GDM1 (cell line): Measurements from ENCODE around the gene EPHA10.
A peak's percentile ranks its signal among the peaks of the same experiment; 100 is the strongest.
"Not testable (repeated sequence)": the region's sequence is repeated elsewhere in the genome, so short reads cannot be mapped to it uniquely, and the experiment has no call there.

Experiments used
- DNase-seq: peaks from one replicate; lab custom pipeline; 2025; lab: John Stamatoyannopoulos, UW

Gene EPHA10

DNA sequence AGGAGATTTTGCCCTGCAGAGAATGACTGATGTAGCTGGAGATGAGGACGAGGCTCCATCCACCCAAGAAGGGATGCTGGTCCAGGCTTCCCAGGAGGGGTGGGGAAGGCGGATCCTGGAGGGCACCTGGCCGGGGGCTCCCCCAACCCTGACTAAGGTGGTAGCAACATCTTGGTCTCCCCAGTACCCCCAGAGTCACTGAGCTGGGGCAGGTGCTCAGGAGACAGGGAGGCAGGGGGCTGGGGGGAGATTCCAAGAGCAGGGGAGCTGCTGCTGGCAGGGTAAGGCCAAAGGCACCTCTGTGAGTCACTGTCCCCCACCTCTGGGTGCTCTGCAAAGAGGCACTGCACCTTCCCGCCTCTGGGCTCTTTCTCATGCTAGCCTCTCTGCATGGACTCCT is 48.6 kb downstream of the EPHA10 start:
- DNase-seq: no peak

DNA sequence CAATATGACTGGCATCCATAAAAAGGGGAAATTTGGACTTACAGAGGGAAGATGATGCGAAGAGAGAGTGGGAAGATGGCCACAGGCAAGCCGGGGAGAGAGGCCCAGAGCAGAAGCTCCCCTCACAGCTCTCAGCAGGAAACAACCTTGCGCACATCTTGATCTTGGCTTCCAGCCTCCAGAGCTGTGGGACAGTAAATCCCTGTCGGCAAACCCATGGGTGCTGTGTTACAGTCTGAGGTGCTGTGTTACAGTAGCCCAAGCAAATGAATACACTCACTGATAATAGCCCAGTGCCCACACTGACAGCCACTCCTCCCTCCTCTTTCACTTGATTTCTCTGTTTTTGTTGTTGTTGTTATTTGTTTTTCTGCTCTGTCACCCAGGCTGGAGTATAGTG is 50.2 kb downstream of the EPHA10 start:
- DNase-seq: no peak

DNA sequence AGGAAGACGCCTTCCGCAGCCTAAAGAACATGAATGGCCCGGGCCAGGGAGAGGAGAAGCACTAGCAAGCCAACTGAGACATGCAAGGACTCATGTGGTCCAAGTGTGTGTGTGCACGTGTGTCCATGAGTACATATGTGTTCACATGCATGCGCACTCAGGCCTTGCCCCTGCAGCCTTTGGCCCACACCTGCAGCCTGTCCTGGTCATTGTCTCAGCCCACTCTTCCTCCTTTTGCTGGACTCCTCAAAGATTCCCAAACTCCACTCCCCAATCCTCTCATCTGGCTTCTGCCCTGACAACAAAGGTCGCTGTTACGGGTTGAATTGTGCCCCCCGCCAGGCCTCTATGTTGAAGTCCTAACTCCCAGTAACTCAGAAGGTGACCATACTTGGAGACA is 50.7 kb downstream of the EPHA10 start:
- DNase-seq: no peak

DNA sequence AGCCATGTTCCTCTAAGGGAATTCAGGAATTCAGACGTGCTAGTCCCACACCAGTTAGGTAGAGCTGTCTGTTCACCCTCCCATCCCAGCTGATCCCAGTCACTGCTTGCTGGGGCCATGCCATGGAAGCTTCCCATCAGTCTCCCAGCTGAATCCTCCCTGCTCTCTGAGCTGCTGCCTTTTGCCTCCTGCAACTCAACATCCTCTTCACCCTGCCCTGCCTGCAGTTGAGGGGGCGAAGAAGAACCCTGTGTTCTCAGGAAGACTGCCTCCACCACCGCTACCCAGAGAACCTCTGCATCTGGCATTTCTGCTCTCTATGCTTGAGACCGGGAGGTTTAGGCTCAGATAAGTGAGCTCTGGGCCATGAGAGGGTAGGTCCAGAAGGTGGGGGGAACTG is 56.4 kb downstream of the EPHA10 start:
- DNase-seq: no peak

GRCh38 chr1:37705399-37705798 is 59.5 kb downstream of the EPHA10 start:
- DNase-seq: no peak

DNA sequence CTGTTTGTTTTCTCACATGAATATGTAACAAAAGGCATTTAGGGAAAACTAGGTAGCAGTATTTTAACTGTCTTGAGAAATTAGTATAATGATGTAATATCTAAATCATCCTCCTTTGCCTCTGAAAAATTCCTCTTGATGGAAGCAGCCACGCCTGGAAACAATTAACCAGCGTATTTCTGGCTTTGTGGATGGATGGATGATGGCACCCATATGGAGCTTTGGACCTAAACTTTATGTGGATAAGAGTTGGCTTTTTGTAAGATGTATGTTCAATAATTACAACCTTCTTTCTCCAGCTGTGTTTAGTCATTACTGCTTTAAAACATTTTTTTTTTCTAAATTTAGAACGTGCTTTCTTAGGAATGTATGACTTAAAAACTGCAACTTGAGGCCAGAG is 60.0 kb downstream of the EPHA10 start:
- no peak for DNase-seq

GRCh38 chr1:37703061-37703460 is 61.9 kb downstream of the EPHA10 start:
- DNase-seq: no peak

- DNase-seq: no peak
These were observed 63.9 kb downstream of the EPHA10 start for GRCh38 chr1:37701051-37701450.

DNA sequence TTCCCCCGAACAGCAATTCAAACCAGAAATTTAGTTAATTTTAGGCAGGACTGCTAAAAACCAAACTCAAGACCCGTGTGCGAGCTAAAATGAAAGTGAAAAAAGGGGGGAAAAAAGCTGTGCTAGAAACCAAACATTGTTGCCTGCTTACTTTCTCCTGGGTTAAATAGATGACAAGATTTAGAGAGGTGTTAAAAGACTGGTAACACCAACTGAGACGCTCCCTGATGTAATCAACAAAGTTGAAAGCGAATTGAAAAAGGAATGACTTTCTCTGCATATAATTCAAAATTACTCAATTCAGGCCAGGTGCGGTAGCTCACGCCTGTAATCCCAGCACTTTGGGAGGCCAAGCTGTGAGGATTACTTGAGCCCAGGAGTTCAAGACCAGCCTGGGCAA is 65.8 kb downstream of the EPHA10 start:
- no peak for DNase-seq

- DNase-seq: no peak
These were observed 67.2 kb downstream of the EPHA10 start for GRCh38 chr1:37697737-37698136.

- no peak for DNase-seq
These were observed 67.8 kb downstream of the EPHA10 start for GRCh38 chr1:37697090-37697489.

- no peak for DNase-seq
These were observed 72.1 kb downstream of the EPHA10 start for GRCh38 chr1:37692834-37693175.

DNA sequence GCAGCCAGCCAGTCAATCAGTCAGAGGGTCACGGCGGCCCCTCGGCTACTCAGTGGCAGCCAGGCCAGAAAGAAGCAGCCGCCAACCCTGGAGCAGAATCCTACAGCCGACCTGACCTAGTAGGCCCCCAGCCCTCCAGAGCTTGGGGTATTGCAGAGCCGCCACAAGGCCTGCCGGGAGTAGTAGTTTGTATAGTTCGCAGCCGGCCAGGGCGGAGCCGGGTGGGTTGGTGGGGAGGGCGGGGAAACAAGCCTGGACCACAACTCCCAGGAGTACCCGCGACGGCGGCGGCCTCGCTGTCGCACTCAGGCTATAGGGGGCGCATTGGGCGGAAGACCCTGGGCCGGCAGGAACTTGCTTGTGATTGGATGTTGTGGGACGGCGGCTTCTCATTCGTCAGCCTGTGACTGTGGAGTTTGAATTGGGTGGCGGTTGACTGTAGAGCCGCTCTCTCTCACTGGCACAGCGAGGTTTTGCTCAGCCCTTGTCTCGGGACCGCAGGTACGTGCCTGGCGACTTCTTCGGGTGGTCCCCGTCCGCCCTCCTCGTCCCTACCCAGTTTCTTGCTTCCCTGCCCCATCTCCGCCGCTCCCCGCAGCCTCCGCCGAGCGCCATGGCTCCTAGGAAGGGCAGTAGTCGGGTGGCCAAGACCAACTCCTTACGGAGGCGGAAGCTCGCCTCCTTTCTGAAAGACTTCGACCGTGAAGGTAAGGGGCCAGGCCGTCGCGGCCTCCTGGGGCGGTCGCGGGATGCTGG is 72.7 kb downstream of the EPHA10 start, which contains the start of gene CDCA8:
CDCA8 (plus strand) TSS at position 439 of the 756 bp plus-strand sequence; CDS start at position 614, 175 bp downstream.
- peak; percentile 95 for DNase-seq

- DNase-seq: no peak
These were observed 73.3 kb downstream of the EPHA10 start for GRCh38 chr1:37691497-37692077.

GRCh38 chr1:37688926-37689325 is 76.0 kb downstream of the EPHA10 start:
- no peak for DNase-seq

- DNase-seq: not testable (repeated sequence)
These were observed 77.2 kb downstream of the EPHA10 start for GRCh38 chr1:37687764-37688163.

DNA sequence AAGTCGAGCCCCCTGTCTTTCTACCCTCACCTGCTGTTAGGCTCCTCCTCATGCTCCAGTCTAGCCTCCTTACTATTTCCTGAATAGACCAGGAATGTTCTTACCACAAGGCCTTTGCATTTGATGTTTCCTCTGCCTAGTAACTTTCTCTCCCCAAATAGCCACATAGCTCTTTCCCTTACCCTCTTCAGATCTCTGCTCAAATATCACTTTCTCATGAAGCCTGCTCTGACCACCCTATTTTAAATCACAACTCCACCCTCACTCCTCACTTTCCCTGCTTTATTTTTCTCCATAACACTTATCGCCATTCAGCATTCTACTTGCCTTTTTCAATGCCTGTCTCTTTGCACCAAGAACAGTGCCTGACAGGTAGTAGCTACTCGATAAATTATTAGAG is 79.2 kb downstream of the EPHA10 start:
- no peak for DNase-seq

DNA sequence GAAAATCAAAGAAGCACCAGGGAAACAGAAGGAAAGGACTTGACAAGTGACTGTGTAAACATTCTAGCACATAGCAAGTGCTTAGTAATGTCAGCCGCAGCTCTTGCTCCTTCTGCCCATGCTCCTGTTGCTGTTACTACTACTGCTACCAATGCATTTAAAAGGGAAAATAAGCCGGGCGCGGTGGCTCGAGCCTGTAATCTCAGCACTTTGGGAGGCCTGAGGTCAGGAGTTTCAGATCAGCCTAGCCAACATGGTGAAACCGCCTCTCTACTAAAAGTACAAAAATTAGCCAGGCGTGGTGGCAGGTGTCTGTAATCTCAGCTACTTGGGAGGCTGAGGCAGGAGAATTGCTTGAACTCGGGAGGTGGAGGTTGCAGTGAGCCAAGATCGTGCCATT is 80.7 kb downstream of the EPHA10 start:
- not testable (repeated sequence) for DNase-seq

DNA sequence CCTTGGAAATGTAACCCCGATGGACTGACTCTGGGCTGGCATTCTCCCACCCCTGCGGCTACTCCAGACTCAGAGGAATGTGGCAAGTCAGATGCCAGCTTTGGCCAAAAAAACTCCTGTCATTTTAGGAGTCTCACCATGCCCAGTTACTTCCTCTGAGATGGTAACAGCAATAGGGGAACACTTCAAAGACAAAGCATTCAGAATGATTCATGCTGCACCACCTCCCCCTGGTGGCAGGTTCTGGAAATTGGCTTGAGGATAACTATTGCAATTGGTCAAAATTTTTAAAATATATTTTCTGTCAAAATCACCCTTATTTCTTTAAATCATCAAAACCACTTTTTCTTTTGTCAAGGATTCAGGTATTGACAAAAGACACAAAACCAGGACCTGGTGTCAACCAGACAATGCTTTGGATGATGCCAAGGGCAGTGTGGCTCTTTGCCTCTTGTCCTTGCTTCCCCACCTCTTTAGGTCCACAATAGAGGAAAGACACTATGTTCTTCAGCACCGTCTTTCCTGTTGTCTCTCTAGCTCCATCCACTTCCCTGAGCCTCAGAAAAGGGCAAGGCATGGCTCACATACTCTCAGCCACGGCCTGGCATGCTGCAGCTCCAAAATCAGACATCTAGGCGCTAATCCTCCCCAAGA is 82.5 kb downstream of the EPHA10 start:
- peak; percentile 55 for DNase-seq

- DNase-seq: no peak
These were observed 84.0 kb downstream of the EPHA10 start for GRCh38 chr1:37680933-37681332.

GRCh38 chr1:37677808-37678207 is 87.1 kb downstream of the EPHA10 start:
- DNase-seq: no peak

- no peak for DNase-seq
These were observed 87.8 kb downstream of the EPHA10 start for GRCh38 chr1:37677143-37677439.

GRCh38 chr1:37676281-37677142 is 88.4 kb downstream of the EPHA10 start:
- DNase-seq: no peak
